ENCODE measurements around the gene KRTAP10-5.
"Not testable (repeated sequence)": the region's sequence is repeated elsewhere in the genome, so short reads cannot be mapped to it uniquely, and the experiment has no call there.

Gene KRTAP10-5

DNA sequence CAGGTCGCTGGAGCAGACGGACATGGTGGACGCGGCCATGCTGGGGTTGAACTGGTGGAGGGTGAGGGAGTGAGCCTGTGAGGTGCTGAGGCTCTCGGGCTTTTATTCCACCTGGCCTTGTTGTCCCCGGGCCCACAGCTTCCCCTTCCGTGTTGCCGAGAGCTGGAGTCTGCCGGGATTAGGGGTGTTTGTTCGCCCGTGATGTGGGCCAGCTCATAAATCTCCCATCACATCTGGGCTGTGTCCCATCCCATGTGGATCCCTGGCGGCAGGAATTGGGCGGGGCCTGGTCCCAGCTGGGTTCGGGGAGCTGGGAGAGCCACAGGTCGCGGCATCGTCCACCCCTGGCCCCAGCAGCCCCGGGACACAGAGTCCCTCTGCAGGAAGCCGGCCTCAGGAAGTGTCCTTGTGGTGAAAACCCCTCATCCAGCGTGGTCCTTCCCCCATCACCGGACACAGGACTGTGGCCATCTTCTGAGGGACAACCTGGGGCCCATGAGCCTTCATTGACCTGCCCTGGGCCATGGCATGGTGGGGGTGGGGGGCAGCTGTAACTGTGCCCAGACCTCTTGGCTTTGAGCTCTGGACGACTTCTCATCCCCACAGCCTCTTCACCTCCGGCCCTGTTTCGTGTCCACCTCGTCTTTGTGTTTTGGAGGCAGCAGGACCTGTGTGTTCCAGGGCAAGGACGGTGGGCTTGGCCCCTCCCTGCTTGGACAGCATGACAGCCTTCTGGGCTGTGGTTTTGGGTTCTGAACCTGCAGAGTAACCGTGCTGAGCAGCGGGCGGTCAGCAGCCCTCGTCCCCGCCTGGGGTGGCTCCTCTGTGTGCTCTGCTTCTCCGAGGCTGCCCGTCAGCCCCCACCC is 12.3 kb upstream of the KRTAP10-5 start, which contains the start of gene KRTAP10-6:
TSS of gene KRTAP10-6 (minus strand) at position 60 of the 866 bp plus-strand sequence. CDS start at position 39, 21 bp downstream.
- no peak for TF ChIP-seq CTCF (IDR thresholded peaks at IDR 0.05; ENCODE audit: low read depth, low read length, missing control alignments)
- H3K4me3 ChIP-seq (replicated peaks; ENCODE audit: low read depth, low read length), result no peak within 1 kb of the TSS

GRCh38 chr21:44591801-44592130 is 11.4 kb upstream of the KRTAP10-5 start:
- not testable (repeated sequence) for H3K4me3 ChIP-seq (replicated peaks; ENCODE audit: low read depth, low read length); DNase-seq (ENCODE audit: extremely low read depth, low read depth)

More for the DNA sequence above, 12.3 kb upstream of the KRTAP10-5 start, which contains the start of gene KRTAP10-6:
- no peak for DNase-seq (ENCODE audit: extremely low read depth, low read depth)

DNA sequence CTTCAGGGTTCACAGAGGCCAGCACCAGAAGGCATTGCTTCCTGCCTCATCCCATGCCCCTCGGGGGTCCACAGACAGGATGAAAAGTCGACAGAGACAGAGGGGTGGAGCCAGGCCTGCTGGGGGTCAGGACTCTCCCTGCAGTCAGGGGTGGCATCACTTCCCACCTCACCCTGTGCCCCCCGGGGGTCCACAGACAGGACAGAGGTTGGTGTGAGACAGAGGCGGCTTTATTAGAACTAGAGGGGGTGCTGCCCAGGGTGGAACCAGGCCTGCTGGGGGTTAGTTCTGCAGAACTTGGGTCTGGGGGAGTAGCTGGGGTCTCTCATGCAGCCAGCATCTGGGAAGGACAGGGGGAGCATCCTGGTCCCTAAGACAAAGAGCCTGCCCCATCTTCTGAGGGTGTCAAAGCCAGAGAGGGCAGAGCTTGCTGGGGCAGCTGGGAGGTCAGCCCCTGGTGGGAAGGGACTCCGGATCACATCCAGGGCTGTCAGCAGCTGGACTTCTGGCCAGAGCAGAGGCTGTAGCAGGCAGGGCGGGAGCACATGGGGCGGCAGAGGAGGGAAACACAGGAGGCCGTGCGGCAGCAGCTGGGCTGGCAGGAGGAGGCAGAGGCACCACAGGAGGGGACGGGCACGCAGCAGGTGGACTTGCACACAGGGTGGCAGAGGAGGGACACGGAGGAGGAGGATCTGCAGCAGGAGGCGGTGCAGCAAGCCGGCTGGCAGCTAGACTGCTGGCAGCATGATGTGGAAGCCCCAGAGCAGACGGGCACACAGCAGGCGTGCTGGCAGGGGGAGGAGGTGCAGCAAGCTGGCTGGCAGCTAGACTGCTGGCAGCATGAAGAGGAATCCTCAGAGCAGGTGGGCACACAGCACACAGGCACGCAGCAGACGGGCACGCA is 10.7 kb upstream of the KRTAP10-5 start:
- DNase-seq (ENCODE audit: extremely low read depth, low read depth); H3K4me3 ChIP-seq (replicated peaks; ENCODE audit: low read depth, low read length): not testable (repeated sequence)

- no peak for TF ChIP-seq CTCF (IDR thresholded peaks at IDR 0.05; ENCODE audit: low read depth, low read length, missing control alignments)
- DNase-seq (ENCODE audit: extremely low read depth, low read depth), result no peak
- H3K4me3 ChIP-seq (replicated peaks; ENCODE audit: low read depth, low read length), result no peak overlapping the region
Observed at GRCh38 chr21:44590311-44590721, 9.9 kb upstream of the KRTAP10-5 start.

DNA sequence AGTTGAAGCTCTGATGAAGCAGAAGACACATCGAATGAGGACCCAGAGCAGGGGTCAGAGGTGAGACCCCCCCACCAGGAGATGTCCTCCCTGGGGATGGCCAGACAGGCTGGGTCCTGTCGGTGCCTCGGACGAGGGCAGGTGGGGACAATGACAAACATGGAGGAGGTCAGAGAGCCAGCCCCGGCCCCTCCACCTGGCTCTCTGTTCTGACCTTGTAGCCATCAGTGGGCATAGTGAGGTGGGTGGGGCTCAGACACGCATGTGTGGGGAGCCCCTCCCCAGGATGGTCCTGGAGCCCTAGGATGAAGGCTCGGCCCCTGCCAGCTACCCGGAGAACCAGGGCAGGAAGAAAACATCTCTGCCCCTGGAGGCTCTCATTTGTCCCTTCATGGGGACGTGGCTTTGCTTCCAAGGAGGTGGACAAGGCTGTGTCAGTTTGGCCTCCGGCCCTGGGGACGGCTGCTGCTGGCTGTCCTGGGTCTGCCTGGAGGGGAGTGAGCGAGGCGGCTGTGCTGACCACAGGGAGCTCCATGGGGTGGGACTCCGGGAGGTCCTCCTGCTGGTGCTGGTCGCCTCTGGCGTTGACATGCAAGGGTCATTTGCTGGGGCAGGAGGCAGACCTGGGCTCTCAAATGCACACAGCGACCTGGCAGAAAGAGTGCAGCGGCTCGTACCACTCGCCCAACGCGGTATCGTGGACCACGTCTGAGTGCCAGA is 9.3 kb upstream of the KRTAP10-5 start:
- H3K4me3 ChIP-seq (replicated peaks; ENCODE audit: low read depth, low read length), result no peak overlapping the region
- TF ChIP-seq CTCF (IDR thresholded peaks at IDR 0.05; ENCODE audit: low read depth, low read length, missing control alignments), result no peak
- DNase-seq (ENCODE audit: extremely low read depth, low read depth), result no peak

- TF ChIP-seq CTCF (IDR thresholded peaks at IDR 0.05; ENCODE audit: low read depth, low read length, missing control alignments), result no peak
- DNase-seq (ENCODE audit: extremely low read depth, low read depth), result no peak
- H3K4me3 ChIP-seq (replicated peaks; ENCODE audit: low read depth, low read length), result no peak overlapping the region
Observed at GRCh38 chr21:44589094-44589493, 8.7 kb upstream of the KRTAP10-5 start.

DNA sequence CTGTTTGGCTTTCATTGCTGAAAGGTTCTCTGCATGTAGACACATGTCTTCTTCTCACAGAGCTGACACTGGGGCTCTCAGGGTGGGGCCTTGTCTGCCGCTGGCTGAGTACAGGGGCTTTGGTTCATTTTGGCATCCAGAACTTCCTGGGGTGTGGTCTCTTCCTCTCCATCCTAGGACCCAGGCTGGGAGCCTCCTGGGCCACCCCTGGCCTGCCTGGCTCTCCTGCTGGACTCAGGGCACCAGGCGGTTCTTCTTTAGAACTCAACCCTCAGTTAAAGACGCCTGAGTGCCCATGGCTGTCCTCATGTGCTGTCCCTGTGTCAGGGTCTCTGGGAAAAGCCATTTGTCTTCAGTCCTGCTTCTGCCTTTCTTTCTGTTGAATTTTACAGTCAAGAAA is 5.5 kb upstream of the KRTAP10-5 start:
- no peak for DNase-seq (ENCODE audit: extremely low read depth, low read depth)
- no peak for TF ChIP-seq CTCF (IDR thresholded peaks at IDR 0.05; ENCODE audit: low read depth, low read length, missing control alignments)
- no peak overlapping the region for H3K4me3 ChIP-seq (replicated peaks; ENCODE audit: low read depth, low read length)

Data from HFF-Myc (cell line).